ENCODE data around the gene SEPTIN1. TPM values are rescaled to one million over a fixed set of nuclear protein-coding genes. Genes with fewer than 3 reads are reported as not detected.

The SEPTIN1 gene
- total and polyA plus RNA-seq, 2 of the 13 experiments (the other 11 are each of a cell fraction or from before 2014, with no cell fraction given) = 0.18 to 0.67 TPM

GRCh38 chr16:30335598-30336474 is 46.5 kb downstream of the SEPTIN1 start (continued):
- TF ChIP-seq ZNF609 (CRISPR knock-in tag; IDR thresholded peaks at IDR 0.05; ENCODE audit: borderline replicate concordance) (peak; percentile 58; the same call in 1 of the 2 replicates), NFAT5 (CRISPR knock-in tag; IDR thresholded peaks at IDR 0.05) (no peak), HES4 (CRISPR knock-in tag; IDR thresholded peaks at IDR 0.05; ENCODE audit: borderline replicate concordance) (0 out of 2 replicates have a peak, but pooled peaks have one; percentile 36), TOPORS (CRISPR knock-in tag; IDR thresholded peaks at IDR 0.05) (peak; percentile 75), ZNF644 (CRISPR knock-in tag; IDR thresholded peaks at IDR 0.05; ENCODE audit: low read depth) (peak; percentile 95), SP4 (CRISPR knock-in tag; IDR thresholded peaks at IDR 0.05) (peak; percentile 65; the same call in 1 of the 2 replicates), ZNF124 (CRISPR knock-in tag; IDR thresholded peaks at IDR 0.05) (peak; percentile 73; the same call in 1 of the 2 replicates), TOE1 (CRISPR knock-in tag; IDR thresholded peaks at IDR 0.05) (no peak), ZNF841 (CRISPR knock-in tag; IDR thresholded peaks at IDR 0.05; ENCODE audit: borderline replicate concordance) (no peak), TRIM24 (CRISPR knock-in tag; IDR thresholded peaks at IDR 0.05) (no peak), ZNF138 (CRISPR knock-in tag; IDR thresholded peaks at IDR 0.05; ENCODE audit: low read depth) (no peak), PRDM15 (CRISPR knock-in tag; IDR thresholded peaks at IDR 0.05) (no peak), PITX1 (CRISPR knock-in tag; IDR thresholded peaks at IDR 0.05) (peak; percentile 96), ERF (CRISPR knock-in tag; IDR thresholded peaks at IDR 0.05) (peak; percentile 56; the same call in 1 of the 2 replicates)
